BJ (cell line): ENCODE measurements around the gene USP20. TPM values are rescaled to one million over a fixed set of nuclear protein-coding genes. Genes with fewer than 3 reads are reported as not detected.

Source experiments
- CTCF ChIA-PET: fragments of 350-600 bp; formaldehyde crosslinking; extraction: SDS; loops from one replicate; lab custom pipeline; 2021; ENCODE audit warnings: antibody characterized with exemption, inconsistent platforms; lab: Yijun Ruan, JAX
- POLR2A ChIA-PET: fragments of 300-600 bp; sonication (Branson Sonifier 250); formaldehyde crosslinking; extraction: SDS; loops from one replicate; lab custom pipeline; 2021; ENCODE audit warnings: antibody characterized with exemption; lab: Charles Lee
- DNase-seq: peaks from one replicate; pipeline ENCODE4 v3.0.0-alpha.2; 2011; ENCODE audit warnings: low read depth
- H3K27me3 ChIP-seq: 2 replicates; pipeline ENCODE4 v1.6.0; 2011; ENCODE audit warnings: low read length; ENCODE audit not compliant: control insufficient read depth, insufficient read depth
- H3K36me3 ChIP-seq: 2 replicates; pipeline ENCODE4 v1.5.1; 2011; ENCODE audit warnings: low read length; ENCODE audit not compliant: control insufficient read depth, insufficient read depth
- H3K4me3 ChIP-seq: 2 replicates; pipeline ENCODE4 v1.5.1; 2011; ENCODE audit warnings: low read depth, mild to moderate bottlenecking, control low read depth, low read length
- polyA plus RNA-seq: library from polyadenylated mRNA; depleted of rRNA; stranded (reverse); fragments of >200 nt; gene quantifications from 2 replicates; pipeline ENCODE4 v1.2.3, GENCODE V29; 2011
- TF ChIP-seq, protein P1 (sequence below): IDR thresholded peaks from 2 replicates; pipeline ENCODE4 v1.5.1; 2011; ENCODE audit warnings: low read depth, mild to moderate bottlenecking, control low read depth, inconsistent platforms, low read length, moderate library complexity; ENCODE audit not compliant: insufficient read depth

The USP20 gene
- polyA plus RNA-seq, 1 experiment, result 19.0 TPM

DNA sequence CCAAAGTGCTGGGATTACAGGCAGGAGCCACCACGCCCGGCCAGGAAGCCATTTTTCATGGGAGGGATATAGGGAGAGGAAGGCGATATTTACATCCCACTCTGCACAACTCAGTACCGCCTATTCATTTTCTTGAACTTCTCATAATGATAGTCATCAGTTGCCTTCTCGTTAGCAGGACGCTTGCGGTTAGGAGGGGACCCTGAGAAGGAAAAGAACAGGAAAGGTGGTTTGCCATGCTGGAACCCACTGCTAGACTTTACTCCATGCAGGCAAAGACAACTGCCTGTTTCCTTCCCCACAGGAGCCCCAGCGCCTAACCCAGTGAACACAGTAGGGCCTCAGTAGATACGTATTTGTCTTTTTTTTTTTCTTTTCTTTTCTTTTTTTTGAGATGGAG lies 7.2 kb upstream of the USP20 start:
- no peaks in the 10 kb centered on the region for H3K27me3 ChIP-seq
- H3K4me3 ChIP-seq, result no peak overlapping the region
- CTCF ChIA-PET, result no interaction called here
- DNase-seq, result no peak
- POLR2A ChIA-PET, result no interaction called here
- TF ChIP-seq, protein P1, sequence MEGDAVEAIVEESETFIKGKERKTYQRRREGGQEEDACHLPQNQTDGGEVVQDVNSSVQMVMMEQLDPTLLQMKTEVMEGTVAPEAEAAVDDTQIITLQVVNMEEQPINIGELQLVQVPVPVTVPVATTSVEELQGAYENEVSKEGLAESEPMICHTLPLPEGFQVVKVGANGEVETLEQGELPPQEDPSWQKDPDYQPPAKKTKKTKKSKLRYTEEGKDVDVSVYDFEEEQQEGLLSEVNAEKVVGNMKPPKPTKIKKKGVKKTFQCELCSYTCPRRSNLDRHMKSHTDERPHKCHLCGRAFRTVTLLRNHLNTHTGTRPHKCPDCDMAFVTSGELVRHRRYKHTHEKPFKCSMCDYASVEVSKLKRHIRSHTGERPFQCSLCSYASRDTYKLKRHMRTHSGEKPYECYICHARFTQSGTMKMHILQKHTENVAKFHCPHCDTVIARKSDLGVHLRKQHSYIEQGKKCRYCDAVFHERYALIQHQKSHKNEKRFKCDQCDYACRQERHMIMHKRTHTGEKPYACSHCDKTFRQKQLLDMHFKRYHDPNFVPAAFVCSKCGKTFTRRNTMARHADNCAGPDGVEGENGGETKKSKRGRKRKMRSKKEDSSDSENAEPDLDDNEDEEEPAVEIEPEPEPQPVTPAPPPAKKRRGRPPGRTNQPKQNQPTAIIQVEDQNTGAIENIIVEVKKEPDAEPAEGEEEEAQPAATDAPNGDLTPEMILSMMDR, result no peak
- peaks cover 11% of the 10 kb centered on the region for H3K36me3 ChIP-seq

DNA sequence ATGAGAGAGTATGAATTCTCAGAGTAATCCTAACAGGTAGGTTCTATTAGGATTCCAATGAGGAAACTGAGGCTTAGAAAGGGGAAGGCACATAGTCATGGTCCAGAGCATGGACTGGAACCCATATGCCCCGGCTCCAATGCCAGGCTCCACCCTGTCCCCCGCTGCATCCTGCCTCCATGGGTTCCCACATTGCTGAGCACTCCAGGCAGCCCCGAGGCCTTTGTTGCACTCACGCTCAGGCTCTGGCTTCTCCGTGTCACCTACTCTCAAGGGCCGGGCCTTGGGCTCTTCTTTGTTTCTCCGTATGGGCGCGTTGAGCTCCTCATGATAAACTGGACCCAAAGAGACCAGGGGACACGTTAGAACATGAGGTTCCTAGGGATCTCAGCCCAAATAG lies 6.3 kb upstream of the USP20 start:
- TF ChIP-seq, protein P1, result no peak
- Histone ChIP-seq H3K27me3 (no peaks in the 10 kb centered on the region), H3K36me3 (peaks cover 11% of the 10 kb centered on the region), H3K4me3 (no peak overlapping the region)
- DNase-seq, result no peak
- CTCF ChIA-PET, result no interaction called here
- POLR2A ChIA-PET, result no interaction called here

- no peak overlapping the region for H3K4me3 ChIP-seq
- ChIA-PET CTCF (interaction anchor here (0.9 to 1.2 kb wide), 2 partner anchors 14 to 106 kb away, joined by 3 read pairs; no protein-coding TSS in a partner anchor), POLR2A (no interaction called here)
- DNase-seq, result no peak
- no peaks in the 10 kb centered on the region for H3K27me3 ChIP-seq
- TF ChIP-seq, protein P1, result no peak
- H3K36me3 ChIP-seq, result peaks cover 11% of the 10 kb centered on the region
These were observed 2.3 kb upstream of the USP20 start for GRCh38 chr9:129832982-129833381.

GRCh38 chr9:129834489-129835127 lies 650 bp upstream of the USP20 start:
- CTCF ChIA-PET, result interaction anchor here (0.6 to 0.9 kb wide), 2 partner anchors 90 to 276 kb away, joined by 3 read pairs; no protein-coding TSS in a partner anchor
- H3K4me3 ChIP-seq, result peak overlapping the region; percentile 68
- POLR2A ChIA-PET, result no interaction called here
- DNase-seq, result no peak
- TF ChIP-seq, protein P1, result no peak
- peaks cover 5% of the 10 kb centered on the region for H3K36me3 ChIP-seq
- no peaks in the 10 kb centered on the region for H3K27me3 ChIP-seq

DNA sequence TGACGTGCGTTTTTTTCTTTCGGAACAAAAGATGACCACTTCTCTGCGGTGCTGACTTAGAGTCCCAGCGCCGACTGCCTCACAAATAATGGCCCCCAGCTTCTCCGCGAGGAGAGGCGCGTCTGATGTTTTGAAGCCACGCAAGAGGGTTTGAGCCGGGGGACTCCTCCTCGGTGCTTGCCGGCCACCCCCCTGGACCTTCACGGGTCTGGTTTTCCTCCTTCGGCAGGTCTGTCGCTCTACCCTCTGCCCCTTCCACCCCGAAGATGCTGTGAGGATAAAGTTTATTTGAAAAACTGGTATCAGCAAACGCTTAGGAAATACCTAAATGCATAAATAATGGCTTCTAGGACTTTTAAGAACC lies 584 bp downstream of the USP20 start:
- CTCF ChIA-PET, result no interaction called here
- POLR2A ChIA-PET, result no interaction called here
- Histone ChIP-seq H3K4me3 (peak overlapping the region; percentile 68), H3K36me3 (peaks cover 2% of the 10 kb centered on the region), H3K27me3 (no peaks in the 10 kb centered on the region)
- no peak for DNase-seq
- TF ChIP-seq, protein P1, result no peak
